Pulmonary artery endothelial cell (primary cell): ENCODE data around the gene KLHL15. TPM values are rescaled to one million over a fixed set of nuclear protein-coding genes. Genes with fewer than 3 reads are reported as not detected.
"Not testable (repeated sequence)": the region's sequence is repeated elsewhere in the genome, so short reads cannot be mapped to it uniquely, and the experiment has no call there.

Experiments used
- DNase-seq: peaks from one replicate; pipeline ENCODE4 v3.0.0-alpha.2; 2011; ENCODE audit warnings: low read depth, low spot score
- total RNA-seq: library from RNA; depleted of rRNA; stranded (reverse); fragments of >200 nt; gene quantifications from 2 replicates; pipeline ENCODE4 v1.2.3, GENCODE V29; 2014

KLHL15 gene, protein sequence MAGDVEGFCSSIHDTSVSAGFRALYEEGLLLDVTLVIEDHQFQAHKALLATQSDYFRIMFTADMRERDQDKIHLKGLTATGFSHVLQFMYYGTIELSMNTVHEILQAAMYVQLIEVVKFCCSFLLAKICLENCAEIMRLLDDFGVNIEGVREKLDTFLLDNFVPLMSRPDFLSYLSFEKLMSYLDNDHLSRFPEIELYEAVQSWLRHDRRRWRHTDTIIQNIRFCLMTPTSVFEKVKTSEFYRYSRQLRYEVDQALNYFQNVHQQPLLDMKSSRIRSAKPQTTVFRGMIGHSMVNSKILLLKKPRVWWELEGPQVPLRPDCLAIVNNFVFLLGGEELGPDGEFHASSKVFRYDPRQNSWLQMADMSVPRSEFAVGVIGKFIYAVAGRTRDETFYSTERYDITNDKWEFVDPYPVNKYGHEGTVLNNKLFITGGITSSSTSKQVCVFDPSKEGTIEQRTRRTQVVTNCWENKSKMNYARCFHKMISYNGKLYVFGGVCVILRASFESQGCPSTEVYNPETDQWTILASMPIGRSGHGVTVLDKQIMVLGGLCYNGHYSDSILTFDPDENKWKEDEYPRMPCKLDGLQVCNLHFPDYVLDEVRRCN
- 4.4 and 6.5 TPM in 2 replicates for total RNA-seq

DNA sequence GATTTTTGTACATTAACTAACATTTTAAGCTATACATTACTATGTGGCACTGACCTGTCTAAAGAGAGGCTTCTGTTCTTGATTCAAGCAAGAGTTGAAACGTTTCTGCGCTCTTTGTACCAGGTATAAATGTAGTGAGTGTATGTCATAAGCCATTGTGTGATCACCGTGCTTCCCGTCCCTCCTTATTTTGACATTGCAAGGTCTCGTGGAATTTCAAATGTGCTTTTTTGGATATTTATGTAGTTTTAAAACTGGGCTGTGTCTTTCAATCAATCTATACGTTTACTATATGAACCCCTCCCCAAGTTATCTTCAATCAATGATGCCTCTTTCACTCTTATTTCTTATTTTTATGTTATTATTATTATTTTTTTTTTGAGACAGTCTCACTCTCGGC is at the start of gene KLHL15:
TSS of gene KLHL15 (minus strand) at position 101 of the 400 bp plus-strand sequence. CDS start 20,493 bp downstream, outside the sequence.
- no peak for DNase-seq

- no peak for DNase-seq
These were observed 42.9 kb upstream of the KLHL15 start for GRCh38 chrX:24069877-24070276.

- no peak for DNase-seq
These were observed 36.5 kb upstream of the KLHL15 start for GRCh38 chrX:24063488-24063887.

GRCh38 chrX:24055043-24055356 is 28.0 kb upstream of the KLHL15 start:
- DNase-seq, result no peak

- DNase-seq, result peak; percentile 91
These were observed 27.4 kb upstream of the KLHL15 start, which contains the start of gene EIF2S3 for GRCh38 chrX:24054182-24055042. EIF2S3 (plus strand) TSS chrX:24054956; CDS start chrX:24054969, 13 bp downstream.

- not testable (repeated sequence) for DNase-seq
These were observed 23.7 kb upstream of the KLHL15 start for GRCh38 chrX:24050522-24051318.

DNA sequence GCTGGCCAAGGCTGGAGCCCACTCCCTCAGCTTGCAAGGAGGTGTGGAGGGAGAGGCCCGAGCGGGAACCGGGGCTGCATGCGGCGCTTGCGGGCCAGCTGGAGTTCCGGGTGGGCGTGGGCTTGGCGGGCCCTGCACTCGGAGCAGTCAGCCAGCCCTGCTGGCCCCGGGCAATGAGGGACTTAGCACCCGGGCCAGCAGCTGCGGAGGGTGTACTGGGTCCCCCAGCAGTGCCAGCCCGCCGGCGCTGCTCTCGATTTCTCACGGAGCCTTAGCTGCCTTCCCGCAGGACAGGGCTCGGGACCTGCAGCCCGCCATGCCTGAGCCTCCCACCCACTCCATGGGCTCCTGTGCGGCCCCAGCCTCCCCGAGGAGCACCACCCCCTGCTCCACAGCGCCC is 22.7 kb upstream of the KLHL15 start:
- not testable (repeated sequence) for DNase-seq

DNA sequence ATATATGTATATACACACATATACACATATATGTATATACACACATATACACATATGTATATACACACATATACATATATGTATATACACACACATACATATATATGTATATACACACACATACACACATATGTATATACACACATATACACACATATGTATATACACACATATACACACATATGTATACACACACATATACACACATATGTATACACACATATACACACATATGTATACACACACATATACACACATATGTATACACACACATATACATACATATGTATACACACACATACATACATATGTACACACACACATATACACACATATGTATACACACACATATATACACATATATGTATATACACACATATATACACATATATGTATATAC is 19.1 kb upstream of the KLHL15 start:
- not testable (repeated sequence) for DNase-seq

- no peak for DNase-seq
These were observed 10.7 kb upstream of the KLHL15 start for GRCh38 chrX:24037729-24038128.

- DNase-seq, result no peak
These were observed 7.5 kb upstream of the KLHL15 start for GRCh38 chrX:24034485-24034884.

DNA sequence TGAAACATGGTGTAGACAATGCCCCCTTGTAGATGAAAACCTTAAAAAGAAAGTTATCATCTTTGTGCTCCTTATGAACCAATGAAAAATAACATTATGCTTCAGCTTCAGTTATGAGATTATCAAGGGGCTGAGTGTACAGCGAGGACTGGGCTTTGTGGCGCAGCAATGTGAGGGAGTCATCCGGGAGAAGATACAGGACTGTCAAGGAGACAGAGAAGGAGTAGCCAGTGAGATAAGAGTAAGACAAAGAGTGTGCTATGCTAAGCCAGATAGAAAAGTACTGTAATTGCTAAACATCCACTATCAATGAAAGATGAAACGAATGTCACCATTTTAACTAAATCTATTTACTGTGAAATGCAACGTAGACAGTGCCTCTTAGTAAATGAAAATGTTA is 3.6 kb upstream of the KLHL15 start:
- no peak for DNase-seq

DNA sequence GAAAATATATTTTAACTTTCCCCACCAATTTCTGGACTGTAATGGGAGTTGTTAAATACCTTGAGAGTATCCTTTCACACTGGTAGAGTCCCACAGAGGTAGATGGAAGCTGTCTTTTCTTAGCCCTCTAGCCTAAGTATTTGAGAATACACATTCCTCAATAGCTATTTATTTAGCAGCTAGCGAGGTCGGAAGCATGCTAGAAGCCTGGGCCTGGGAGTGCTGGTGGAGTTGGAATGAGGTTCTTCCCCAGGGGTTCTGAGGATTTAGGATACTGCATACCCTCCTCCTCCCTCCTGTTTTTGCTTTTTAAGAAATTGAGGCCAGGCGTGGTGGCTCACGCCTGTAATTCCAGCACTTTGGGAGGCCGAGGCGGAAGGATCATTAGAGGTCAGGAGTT is 999 bp upstream of the KLHL15 start:
- no peak for DNase-seq

- DNase-seq, result no peak
These were observed 554 bp downstream of the KLHL15 start for GRCh38 chrX:24026432-24026831.

GRCh38 chrX:24025741-24026403 is 1.1 kb downstream of the KLHL15 start:
- peak; percentile 4 for DNase-seq

DNA sequence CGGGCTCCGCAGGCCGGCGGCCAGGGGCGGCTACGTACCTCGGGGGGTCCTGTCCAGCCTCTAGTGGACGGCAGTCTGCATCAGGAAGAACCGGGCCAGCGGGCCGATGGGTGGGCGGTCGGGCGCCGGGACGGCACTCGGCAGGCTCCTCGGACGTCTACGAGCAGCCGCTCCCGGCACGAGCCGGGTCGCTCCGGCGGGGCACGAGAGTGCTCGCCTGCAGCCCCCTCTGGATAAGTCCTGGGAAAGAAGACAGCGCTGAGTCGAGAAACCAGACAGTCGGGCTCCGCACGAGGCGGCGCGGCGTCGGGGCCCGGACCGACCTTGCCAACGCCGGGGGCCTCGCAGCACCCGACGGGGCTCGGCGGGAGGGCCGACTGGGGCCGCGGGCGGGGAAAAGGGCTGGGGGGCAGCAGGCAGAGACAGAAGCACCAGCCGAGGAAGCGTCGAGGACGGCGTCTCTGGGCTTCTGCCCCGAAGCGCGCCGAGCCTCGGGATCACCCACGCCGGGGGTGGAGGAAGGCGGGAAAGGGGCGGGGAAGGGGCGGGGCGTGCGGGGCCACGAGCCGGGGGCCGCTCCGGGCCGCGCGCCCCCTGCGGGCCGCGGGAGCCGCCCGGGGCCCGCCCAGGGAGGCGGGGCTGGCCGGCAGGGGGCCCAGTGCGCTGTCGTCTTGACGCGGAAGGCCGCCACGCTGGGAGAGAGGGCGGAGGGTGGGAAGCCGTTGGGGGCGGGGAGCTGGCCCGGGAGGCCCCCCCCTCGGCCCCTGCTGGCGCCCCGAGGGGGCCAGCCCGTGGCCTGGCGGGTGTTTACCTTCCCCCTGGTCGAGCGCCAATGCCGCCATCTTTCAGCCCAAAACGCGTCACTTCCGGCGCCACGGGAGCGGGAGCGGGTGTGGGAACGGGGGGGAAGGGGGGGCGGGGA is 1.9 kb downstream of the KLHL15 start:
- peak; percentile 49 for DNase-seq

DNA sequence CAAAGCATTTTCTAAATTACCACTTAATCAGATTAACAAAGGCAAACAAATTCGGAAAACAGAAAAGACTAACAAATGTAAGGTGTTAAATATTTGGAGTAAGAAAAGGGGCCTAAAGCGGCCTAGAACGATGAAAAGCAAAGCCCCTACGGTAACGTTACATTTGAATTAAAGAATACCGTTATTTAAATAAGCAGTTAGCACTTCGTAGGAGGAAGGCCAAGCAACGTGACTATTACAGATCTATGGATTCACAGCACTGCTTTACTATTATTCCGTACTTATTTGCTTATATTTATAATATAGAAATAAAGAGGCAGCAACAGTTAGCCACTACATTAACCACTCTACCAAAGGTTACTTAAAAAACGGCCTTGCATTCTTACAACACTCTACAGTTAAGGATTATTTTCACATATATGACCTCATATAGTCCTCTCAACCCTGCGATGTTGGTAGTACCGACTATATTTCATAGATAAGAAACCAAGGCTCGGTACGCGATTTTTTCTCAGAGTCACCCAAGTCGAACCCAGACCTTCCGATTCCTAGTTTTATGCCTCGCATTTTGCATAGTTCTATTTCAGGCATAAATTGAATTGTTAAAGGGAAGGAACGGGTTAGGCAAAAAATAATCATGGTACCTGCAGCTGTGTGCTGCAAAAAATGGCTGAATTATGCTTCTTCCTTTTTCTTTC is 2.9 kb downstream of the KLHL15 start:
- no peak for DNase-seq

- no peak for DNase-seq
These were observed 3.4 kb downstream of the KLHL15 start for GRCh38 chrX:24023544-24023943.

DNA sequence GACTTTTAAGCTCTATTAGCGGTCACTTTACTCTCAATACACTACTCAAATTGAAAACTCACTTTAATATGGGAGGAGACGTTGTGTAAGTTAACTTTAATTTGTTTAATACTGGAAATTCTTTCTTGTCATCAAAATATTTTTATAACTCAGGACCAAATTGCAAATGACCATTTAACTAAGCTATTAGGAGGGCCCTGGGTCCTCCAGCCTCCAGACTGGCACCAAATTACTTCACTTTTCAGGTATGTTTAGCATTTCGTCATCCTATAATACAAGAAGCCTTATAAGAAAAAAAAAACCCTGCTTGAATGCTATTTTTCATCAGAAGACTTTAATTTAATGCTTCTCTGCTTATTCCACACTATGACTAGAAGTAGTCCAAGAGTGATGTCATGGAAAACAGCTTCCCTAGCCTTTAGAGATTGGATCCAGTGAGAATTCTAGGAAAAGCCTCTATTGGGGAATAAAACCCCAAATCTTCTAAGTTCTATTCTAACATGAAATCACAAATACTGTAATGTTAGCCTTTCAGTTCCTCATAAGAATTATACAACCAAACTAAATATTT is 6.6 kb downstream of the KLHL15 start:
- DNase-seq, result no peak

GRCh38 chrX:24019448-24019847 is 7.5 kb downstream of the KLHL15 start:
- DNase-seq, result no peak
